Panc1 (cell line): ENCODE results near the gene TRIM15. TPM values are rescaled to one million over a fixed set of nuclear protein-coding genes. Genes with fewer than 3 reads are reported as not detected.
"Not testable (repeated sequence)": the region's sequence is repeated elsewhere in the genome, so short reads cannot be mapped to it uniquely, and the experiment has no call there.

ENCODE experiments used
- ATAC-seq: fragments of 200-7000 bp; cut with Tn5 transposase; 2 replicates; pipeline ENCODE4 v1.9.1; 2020; ENCODE audit warnings: mild to moderate bottlenecking, moderate library complexity
- BruUV-seq: library from RNA; stranded (reverse); fragments of 400-500 nt; replicated peaks from 2 replicates; lab custom pipeline; 2021; lab: Mats Ljungman, UMichigan
- CTCF ChIA-PET: fragments of 300-600 bp; sonication (Branson Sonifier 250); formaldehyde crosslinking; loops from one replicate; lab custom pipeline; 2022; ENCODE audit warnings: antibody characterized with exemption; lab: Charles Lee
- POLR2A ChIA-PET: fragments of 300-600 bp; sonication (Branson Sonifier 250); formaldehyde crosslinking; loops from one replicate; lab custom pipeline; 2022; ENCODE audit warnings: antibody characterized with exemption; lab: Charles Lee
- DNase-seq: peaks from one replicate; pipeline ENCODE4 v3.0.0-alpha.2; 2010; ENCODE audit warnings: low read depth, low spot score
- H3K27ac ChIP-seq: 2 replicates; pipeline ENCODE4 v1.5.1; 2011; ENCODE audit warnings: mild to moderate bottlenecking, low read length, inconsistent platforms
- H3K27me3 ChIP-seq: fragments of 200-500 bp; sonication (Bioruptor generic); 2 replicates; pipeline ENCODE4 v1.6.0; 2014; ENCODE audit warnings: low read length, inconsistent platforms; ENCODE audit not compliant: control insufficient read depth, insufficient read depth
- H3K36me3 ChIP-seq: fragments of 200-500 bp; sonication (Bioruptor generic); 2 replicates; pipeline ENCODE4 v1.5.1; 2014; ENCODE audit warnings: inconsistent platforms, mild to moderate bottlenecking, low read length, moderate library complexity; ENCODE audit not compliant: control insufficient read depth, insufficient read depth
- H3K4me1 ChIP-seq: 2 replicates; pipeline ENCODE4 v1.5.1; 2011; ENCODE audit warnings: inconsistent platforms, mild to moderate bottlenecking, low read length, moderate library complexity; ENCODE audit not compliant: control insufficient read depth, insufficient read depth
- H3K4me3 ChIP-seq, 2 experiments: 2 replicates each; pipeline ENCODE4 v1.5.1; 2011 to 2012; ENCODE audit warnings: low read depth in 2 of 2, low read length in 2 of 2, mild to moderate bottlenecking in 2 of 2, inconsistent platforms in 1 of 2, moderate library complexity in 1 of 2
- H3K9me3 ChIP-seq: fragments of 200-500 bp; sonication (Bioruptor generic); 2 replicates; pipeline ENCODE4 v1.5.1; 2014; ENCODE audit warnings: low read depth, mild to moderate bottlenecking, inconsistent platforms, low read length, moderate library complexity; ENCODE audit not compliant: control insufficient read depth, insufficient read depth
- POLR2AphosphoS5 ChIP-seq: IDR thresholded peaks from 2 replicates; pipeline ENCODE4 v1.6.1; 2012; ENCODE audit warnings: mild to moderate bottlenecking, low read depth, low read length, moderate library complexity
- SIN3A ChIP-seq: IDR thresholded peaks from 2 replicates; pipeline ENCODE4 v1.6.1; 2012; ENCODE audit warnings: low read depth, mild to moderate bottlenecking, low read length, moderate library complexity, borderline replicate concordance; ENCODE audit not compliant: insufficient read depth
- TCF7L2 ChIP-seq: IDR thresholded peaks from 2 replicates; pipeline ENCODE4 v1.6.1; 2011; ENCODE audit warnings: mild to moderate bottlenecking, low read depth, low read length, inconsistent platforms
- in situ Hi-C: cut with HindIII; loops from 2 replicates; pipeline ENCODE4 v1.10.0; 2016; ENCODE audit warnings: low sequenced_read_pairs, low pct_unique_long_range_greater_than_20kb
- intact Hi-C: fragments of 100-400 bp; cut with micrococcal nuclease; formaldehyde crosslinking; loops from one replicate; pipeline ENCODE4 v1.10.0; 2022; ENCODE audit not compliant: unreplicated experiment
- total RNA-seq: library from RNA; stranded (reverse); gene quantifications from one replicate; pipeline ENCODE4 v1.2.1, GENCODE V29; 2021; ENCODE audit not compliant: unreplicated experiment
- TF ChIP-seq, protein P1 (sequence below), 2 experiments: IDR thresholded peaks; 2 replicates each; pipeline ENCODE4 v1.6.1; 2011 to 2012; ENCODE audit warnings: low read depth in 2 of 2, control low read depth in 1 of 2, low read length in 1 of 2, mild to moderate bottlenecking in 1 of 2, moderate library complexity in 1 of 2; ENCODE audit not compliant: insufficient read depth in 1 of 2
- TF ChIP-seq, protein P2 (sequence below): fragments of 450-650 bp; IDR thresholded peaks from 2 replicates; pipeline ENCODE4 v1.5.1; 2017; ENCODE audit warnings: mild to moderate bottlenecking

TRIM15 gene
- total RNA-seq, 1 experiment from 2014 or later: 0.13 TPM

DNA sequence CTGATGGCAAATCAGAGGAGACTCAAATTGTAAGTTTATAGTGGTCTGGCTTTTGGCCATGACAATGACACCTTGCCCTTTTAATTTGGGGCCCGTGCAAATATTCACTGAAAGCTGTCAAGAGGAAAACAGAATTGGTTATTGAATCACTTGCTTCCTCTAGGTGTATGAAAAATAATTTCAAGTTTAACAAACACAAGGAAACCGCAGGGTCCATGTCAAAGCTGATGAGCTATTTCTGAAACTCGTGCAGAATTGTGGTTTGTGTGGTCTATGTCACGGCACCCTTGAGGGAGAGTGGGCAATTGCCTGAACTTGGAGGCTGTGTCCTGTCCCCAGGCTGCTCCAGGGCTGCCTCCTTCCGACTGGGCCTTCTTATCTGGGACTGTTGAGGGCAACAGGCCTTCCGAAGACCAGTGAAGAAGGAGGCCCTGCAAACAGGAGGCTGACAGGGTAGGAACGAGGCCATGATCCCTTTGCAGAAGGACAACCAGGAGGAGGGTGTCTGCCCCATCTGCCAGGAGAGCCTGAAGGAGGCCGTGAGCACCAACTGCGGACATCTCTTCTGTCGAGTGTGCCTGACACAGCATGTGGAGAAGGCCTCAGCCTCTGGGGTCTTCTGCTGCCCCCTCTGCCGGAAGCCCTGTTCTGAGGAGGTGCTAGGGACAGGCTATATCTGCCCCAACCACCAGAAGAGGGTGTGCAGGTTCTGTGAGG is 26.6 kb upstream of the TRIM15 start:
- Histone ChIP-seq H3K27me3 (peaks cover 10% of the 10 kb centered on the region; the same call in 1 of the 2 replicates), H3K36me3 (no peaks in the 10 kb centered on the region), H3K9me3 (no peaks in the 10 kb centered on the region), H3K27ac (no peak overlapping the region), H3K4me1 (no peaks in the 10 kb centered on the region), H3K4me3 (no peak overlapping the region)
- no peak for DNase-seq
- ChIA-PET POLR2A (no interaction called here), CTCF (no interaction called here)
- BruUV-seq: no TSS peak
- intact Hi-C loops: no loop called here
- in situ Hi-C loops: no loop called here
- ATAC-seq: no peak
- no peak for TF ChIP-seq TCF7L2
- TF ChIP-seq, protein P1, sequence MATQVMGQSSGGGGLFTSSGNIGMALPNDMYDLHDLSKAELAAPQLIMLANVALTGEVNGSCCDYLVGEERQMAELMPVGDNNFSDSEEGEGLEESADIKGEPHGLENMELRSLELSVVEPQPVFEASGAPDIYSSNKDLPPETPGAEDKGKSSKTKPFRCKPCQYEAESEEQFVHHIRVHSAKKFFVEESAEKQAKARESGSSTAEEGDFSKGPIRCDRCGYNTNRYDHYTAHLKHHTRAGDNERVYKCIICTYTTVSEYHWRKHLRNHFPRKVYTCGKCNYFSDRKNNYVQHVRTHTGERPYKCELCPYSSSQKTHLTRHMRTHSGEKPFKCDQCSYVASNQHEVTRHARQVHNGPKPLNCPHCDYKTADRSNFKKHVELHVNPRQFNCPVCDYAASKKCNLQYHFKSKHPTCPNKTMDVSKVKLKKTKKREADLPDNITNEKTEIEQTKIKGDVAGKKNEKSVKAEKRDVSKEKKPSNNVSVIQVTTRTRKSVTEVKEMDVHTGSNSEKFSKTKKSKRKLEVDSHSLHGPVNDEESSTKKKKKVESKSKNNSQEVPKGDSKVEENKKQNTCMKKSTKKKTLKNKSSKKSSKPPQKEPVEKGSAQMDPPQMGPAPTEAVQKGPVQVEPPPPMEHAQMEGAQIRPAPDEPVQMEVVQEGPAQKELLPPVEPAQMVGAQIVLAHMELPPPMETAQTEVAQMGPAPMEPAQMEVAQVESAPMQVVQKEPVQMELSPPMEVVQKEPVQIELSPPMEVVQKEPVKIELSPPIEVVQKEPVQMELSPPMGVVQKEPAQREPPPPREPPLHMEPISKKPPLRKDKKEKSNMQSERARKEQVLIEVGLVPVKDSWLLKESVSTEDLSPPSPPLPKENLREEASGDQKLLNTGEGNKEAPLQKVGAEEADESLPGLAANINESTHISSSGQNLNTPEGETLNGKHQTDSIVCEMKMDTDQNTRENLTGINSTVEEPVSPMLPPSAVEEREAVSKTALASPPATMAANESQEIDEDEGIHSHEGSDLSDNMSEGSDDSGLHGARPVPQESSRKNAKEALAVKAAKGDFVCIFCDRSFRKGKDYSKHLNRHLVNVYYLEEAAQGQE (IDR thresholded peaks at IDR 0.05; ENCODE audit: insufficient read depth in 1 of 2, low read depth in 2 of 2, low read length in 1 of 2): no peak
- TF ChIP-seq, protein P2, sequence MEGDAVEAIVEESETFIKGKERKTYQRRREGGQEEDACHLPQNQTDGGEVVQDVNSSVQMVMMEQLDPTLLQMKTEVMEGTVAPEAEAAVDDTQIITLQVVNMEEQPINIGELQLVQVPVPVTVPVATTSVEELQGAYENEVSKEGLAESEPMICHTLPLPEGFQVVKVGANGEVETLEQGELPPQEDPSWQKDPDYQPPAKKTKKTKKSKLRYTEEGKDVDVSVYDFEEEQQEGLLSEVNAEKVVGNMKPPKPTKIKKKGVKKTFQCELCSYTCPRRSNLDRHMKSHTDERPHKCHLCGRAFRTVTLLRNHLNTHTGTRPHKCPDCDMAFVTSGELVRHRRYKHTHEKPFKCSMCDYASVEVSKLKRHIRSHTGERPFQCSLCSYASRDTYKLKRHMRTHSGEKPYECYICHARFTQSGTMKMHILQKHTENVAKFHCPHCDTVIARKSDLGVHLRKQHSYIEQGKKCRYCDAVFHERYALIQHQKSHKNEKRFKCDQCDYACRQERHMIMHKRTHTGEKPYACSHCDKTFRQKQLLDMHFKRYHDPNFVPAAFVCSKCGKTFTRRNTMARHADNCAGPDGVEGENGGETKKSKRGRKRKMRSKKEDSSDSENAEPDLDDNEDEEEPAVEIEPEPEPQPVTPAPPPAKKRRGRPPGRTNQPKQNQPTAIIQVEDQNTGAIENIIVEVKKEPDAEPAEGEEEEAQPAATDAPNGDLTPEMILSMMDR: no peak
- TF ChIP-seq SIN3A: no peak
- no peak for TF ChIP-seq POLR2AphosphoS5

GRCh38 chr6:30140240-30140639 is 23.1 kb upstream of the TRIM15 start:
- POLR2A ChIA-PET, ATAC-seq, intact Hi-C loops, DNase-seq, H3K36me3 ChIP-seq, CTCF ChIA-PET, H3K9me3 ChIP-seq, H3K27ac ChIP-seq, BruUV-seq, in situ Hi-C loops, H3K4me1 ChIP-seq, H3K4me3 ChIP-seq: not testable (repeated sequence)
- peaks cover 13% of the 10 kb centered on the region for H3K27me3 ChIP-seq

- Histone ChIP-seq H3K36me3 (no peaks in the 10 kb centered on the region), H3K4me1 (no peaks in the 10 kb centered on the region), H3K27ac (no peak overlapping the region), H3K9me3 (no peaks in the 10 kb centered on the region), H3K4me3 (no peak overlapping the region), H3K27me3 (peaks cover 15% of the 10 kb centered on the region)
- in situ Hi-C loops (no loop called here), intact Hi-C loops (no loop called here)
- POLR2A ChIA-PET: interaction anchor here (0.6 kb wide), 1 partner anchor 38 kb away, joined by 4 read pairs; no protein-coding TSS in a partner anchor
- CTCF ChIA-PET: interaction anchor here (0.6 to 1.1 kb wide), 2 partner anchors 12 to 421 kb away, joined by 5 to 10 read pairs; no protein-coding TSS in a partner anchor
- no peak for TF ChIP-seq POLR2AphosphoS5
- TF ChIP-seq, protein P1 (IDR thresholded peaks at IDR 0.05; ENCODE audit: insufficient read depth in 1 of 2, low read depth in 2 of 2, low read length in 1 of 2): no peak
- no peak for TF ChIP-seq TCF7L2
- TF ChIP-seq, protein P2: no peak
- no peak for TF ChIP-seq SIN3A
- no TSS peak for BruUV-seq
- DNase-seq: no peak
- ATAC-seq: no peak
Measured at GRCh38 chr6:30142665-30143064, 20.7 kb upstream of the TRIM15 start.
